Measurements from ENCODE around the gene SIPA1.
"Not testable (repeated sequence)": the region's sequence is repeated elsewhere in the genome, so short reads cannot be mapped to it uniquely, and the experiment has no call there.

The SIPA1 gene

DNA sequence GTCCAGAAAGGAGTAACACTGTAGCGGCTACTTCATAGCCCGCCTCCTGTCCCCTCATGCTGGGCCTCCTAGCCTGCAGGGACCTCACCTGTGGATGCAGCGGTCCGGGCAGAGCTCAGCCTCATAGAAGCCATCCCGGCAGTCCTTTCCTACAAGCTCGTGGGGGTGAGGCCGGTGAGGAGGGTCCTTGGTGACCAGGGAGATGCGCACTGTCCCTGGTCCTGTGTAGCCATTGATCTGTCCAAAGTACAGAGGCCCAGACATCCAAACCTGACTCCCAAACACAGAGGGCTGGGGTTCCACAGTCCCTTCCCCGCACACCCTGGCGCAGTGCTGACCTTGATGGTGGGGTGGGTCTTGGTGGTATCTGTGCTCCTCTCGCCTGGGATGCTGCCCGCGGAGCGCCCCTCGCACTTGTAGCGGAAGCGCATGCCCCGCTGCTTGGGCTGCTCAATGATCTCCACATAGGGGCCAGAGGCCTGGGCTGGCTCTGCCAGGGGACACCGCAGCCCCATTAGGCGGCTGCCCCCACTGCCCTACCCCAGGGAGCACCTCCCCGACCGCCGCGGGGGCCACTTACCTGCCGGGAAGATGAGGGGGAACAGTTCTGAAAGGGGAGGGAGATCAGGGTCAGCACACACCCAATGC lies 23.8 kb downstream of the SIPA1 start:
- DNase-seq (ENCODE audit: low read depth in 2 of 2), result no peak

DNA sequence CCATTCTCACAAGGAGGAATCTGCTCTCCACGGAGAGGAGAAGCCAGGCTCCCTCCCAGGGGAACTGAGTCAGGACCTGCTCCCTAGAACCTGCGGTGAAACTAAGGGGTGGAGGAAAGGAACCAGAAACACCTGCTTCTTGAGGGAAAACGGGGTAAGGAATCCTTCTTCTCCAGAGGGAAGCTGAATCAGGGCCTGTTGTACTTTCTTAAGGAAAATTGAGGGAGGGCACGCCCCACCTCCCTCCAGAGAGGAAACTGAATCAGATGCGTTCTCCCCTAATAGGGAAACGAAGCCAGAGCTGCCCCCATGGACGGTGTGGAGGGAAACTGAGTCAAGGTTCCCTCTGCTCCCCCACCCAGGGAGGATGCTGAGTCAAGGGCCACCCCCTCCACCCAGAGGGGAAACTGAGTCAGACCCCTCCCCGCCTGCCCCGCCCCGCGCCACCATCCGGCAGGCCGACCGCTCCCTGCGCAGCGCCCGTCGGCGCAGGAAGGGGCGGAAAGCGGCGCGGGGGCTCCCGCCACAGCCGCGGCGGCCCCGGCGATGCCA lies 24.4 kb downstream of the SIPA1 start:
- DNase-seq (ENCODE audit: low read depth in 2 of 2), result no peak

GRCh38 chr11:65662799-65663638 lies 25.1 kb downstream of the SIPA1 start, which contains the start of gene RELA:
Gene RELA, minus strand, starts transcription at chr11:65662916. Its CDS starts 84 bp downstream, at chr11:65662832.
- peak; percentile 93 to 94 for DNase-seq (ENCODE audit: low read depth in 2 of 2)

GRCh38 chr11:65663639-65664200 lies 25.8 kb downstream of the SIPA1 start:
- peak; percentile 53 to 56 for DNase-seq (ENCODE audit: low read depth in 2 of 2)

GRCh38 chr11:65672180-65672860 lies 34.4 kb downstream of the SIPA1 start:
- DNase-seq (ENCODE audit: low read depth in 2 of 2), result no peak

- DNase-seq (ENCODE audit: low read depth in 2 of 2), result no peak
These were observed 35.1 kb downstream of the SIPA1 start for GRCh38 chr11:65672982-65673381.

DNA sequence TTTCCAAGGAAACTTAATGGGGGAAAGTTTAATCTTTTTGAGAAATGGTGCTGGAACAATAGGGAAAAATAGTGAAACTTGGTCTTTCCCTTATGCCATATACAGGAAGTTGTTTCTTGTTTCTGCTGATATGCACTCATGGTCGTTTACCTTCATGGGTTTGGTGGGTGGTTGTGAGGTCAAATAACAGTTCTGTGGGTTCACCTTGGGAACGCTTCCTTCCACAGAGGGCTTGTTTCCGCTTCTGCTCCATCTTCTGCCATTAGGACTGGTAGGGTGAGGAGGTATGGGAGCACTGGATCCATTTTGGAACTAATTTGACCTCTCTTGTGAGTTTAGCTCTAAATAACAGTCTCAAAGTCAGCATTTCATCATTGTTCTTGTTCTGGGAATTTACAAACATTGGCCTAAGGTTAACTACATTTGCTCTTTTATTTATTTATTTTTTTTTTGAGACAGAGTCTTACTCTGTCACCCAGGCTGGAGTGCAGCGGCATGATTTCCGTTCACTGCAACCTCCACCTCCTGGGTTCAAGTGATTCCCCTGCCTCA lies 42.4 kb downstream of the SIPA1 start:
- no peak for DNase-seq (ENCODE audit: low read depth in 2 of 2)

- not testable (repeated sequence) for DNase-seq (ENCODE audit: low read depth in 2 of 2)
These were observed 45.6 kb downstream of the SIPA1 start for GRCh38 chr11:65683480-65683879.

- DNase-seq (ENCODE audit: low read depth in 2 of 2), result no peak
These were observed 48.1 kb downstream of the SIPA1 start for GRCh38 chr11:65685981-65686380.

DNA sequence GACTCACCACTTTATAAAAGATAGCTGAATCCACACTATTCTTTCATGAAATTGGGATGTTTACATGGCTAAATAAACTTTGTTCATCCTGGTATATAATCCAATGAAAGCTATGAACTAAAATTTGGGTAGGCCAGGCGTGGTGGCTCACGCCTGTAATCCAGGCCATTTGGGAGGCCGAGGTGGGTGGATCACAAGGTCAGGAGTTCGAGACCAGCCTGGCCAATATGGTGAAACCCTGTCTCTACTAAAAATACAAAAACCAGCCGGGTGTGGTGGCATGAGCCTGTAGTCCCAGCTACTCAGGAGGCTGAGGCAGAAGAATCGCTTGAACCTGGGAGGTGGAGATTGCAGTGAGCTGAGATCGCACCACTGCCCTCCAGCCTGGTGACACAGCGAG lies 53.9 kb downstream of the SIPA1 start:
- DNase-seq (ENCODE audit: low read depth in 2 of 2), result not testable (repeated sequence)

DNA sequence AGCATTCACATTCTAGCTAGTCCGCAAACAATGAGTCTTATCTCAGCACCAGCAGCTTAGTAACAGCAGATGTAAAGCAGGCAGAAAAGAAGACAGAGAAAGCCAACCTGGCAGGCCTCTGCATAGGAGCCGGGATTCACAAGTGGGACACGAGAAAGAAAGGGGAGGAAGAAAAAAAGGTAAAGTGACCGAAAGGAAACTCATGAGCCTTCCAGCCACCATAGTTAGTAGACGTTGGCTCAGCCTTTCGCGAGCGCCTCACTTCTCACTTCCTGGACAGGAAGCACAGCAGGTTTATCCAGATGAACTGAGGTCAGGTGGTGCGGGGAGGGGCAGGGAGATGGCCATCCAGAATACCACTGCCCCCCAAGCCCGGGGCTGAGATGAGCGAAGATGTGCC lies 54.5 kb downstream of the SIPA1 start:
- no peak for DNase-seq (ENCODE audit: low read depth in 2 of 2)

- no peak for DNase-seq (ENCODE audit: low read depth in 2 of 2)
These were observed 57.7 kb downstream of the SIPA1 start for GRCh38 chr11:65695459-65696241.

DNA sequence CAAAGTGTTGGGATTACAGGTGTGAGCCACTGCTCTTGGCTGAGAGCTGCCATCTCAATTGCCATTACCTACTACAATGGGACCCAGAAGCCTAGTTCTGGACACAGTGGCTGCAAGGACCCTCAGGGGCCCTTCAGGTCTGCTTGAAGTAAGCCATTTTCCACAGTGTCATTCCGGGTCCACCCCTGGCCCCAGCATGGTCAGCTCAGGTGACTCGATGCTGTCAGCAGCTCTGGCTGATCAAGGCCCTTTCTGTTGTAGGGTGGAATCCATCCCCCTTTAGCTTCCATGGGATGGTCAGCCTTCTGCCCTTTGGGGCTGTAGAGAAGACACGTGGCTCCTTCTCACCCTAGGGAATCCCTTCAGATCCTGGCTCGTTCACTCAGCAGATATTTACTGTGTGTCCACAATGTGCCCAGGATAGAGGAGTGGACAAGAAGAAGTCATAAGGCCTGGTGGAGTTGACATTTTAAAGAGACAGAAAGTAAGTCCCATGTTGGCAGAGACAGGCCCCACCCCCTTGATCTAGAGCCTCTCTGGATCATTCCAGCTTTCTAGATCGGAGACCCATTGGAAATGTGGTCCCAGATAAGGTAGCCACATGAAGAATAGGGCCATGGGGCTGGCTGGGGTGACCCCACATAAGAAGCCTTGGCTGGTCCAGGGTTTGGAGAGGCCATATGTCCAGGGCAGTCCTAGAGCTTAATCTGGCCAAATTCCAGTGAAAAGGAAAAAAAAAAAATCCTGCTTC lies 59.1 kb downstream of the SIPA1 start:
- no peak for DNase-seq (ENCODE audit: low read depth in 2 of 2)

GRCh38 chr11:65698205-65698604 lies 60.3 kb downstream of the SIPA1 start:
- no peak for DNase-seq (ENCODE audit: low read depth in 2 of 2)

- no peak for DNase-seq (ENCODE audit: low read depth in 2 of 2)
These were observed 61.4 kb downstream of the SIPA1 start for GRCh38 chr11:65699306-65699705.

DNA sequence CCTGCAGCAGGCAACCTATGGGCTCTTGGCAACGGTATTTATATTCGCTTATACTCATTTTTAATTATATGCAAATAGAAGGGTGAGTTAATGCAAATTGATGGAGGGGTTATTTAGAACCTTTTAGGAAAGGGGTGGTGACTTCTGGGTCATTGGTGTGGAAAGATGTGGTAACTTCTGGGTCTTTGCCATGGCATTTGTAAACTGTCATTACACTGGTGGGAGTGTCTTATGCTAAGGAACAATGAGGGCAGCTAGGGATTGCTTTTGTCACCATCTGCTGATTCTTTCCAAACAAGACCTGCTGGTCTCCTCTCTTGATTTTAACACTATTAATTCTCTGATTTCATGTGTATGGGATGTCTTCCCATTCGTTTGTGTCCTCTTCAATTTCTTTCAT lies 62.5 kb downstream of the SIPA1 start:
- DNase-seq (ENCODE audit: low read depth in 2 of 2), result no peak
